Suprapubic skin (tissue), 4 donors: ENCODE data around the gene DPM3.

ENCODE experiments used
- POLR2A ChIP-seq, 2 donors: fragments of 450-650 bp; IDR thresholded peaks; one replicate each; pipeline ENCODE4 v1.6.1; 2017; ENCODE audit warnings: antibody characterized with exemption in 2 of 2, mild to moderate bottlenecking in 2 of 2, moderate library complexity in 2 of 2
- POLR2AphosphoS5 ChIP-seq, 3 donors: sonication (generic); formaldehyde crosslinking; IDR thresholded peaks; one replicate each; pipeline ENCODE4 v1.6.1; 2017; ENCODE audit warnings: antibody characterized with exemption in 3 of 3
- TF ChIP-seq, protein P1 (sequence below), 2 donors: fragments of 200-600 bp in 1 of 2; fragments of 450-650 bp in 1 of 2; sonication (generic) in 1 of 2; IDR thresholded peaks; one replicate each; pipeline ENCODE4 v1.5.1; 2016 to 2019; ENCODE audit warnings: antibody characterized with exemption in 2 of 2, mild to moderate bottlenecking in 1 of 2, moderate library complexity in 1 of 2

DNA sequence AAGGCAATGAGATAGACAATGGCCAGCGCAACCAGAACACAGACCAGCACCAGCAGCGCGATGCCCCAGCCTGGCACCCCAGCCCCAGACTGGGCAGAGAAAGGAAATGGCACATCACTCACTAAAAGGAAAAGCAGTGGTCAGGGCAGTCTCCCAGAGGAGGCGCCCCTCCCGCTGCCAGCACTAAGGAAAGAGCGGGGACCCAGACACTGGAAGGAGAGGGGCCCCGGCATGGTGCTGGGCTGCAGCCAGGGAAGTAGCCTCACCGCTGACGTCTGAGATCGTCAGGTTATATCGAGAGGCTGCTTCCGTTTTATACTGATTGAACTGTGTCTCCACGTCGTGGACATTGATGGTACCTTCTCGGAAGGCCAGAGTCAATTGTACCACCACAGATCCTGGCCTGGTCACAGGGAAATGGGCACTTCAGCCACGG is 47.1 kb upstream of the DPM3 start:
- TF ChIP-seq POLR2AphosphoS5 (IDR thresholded peaks at IDR 0.05) (no peak), POLR2A (IDR thresholded peaks at IDR 0.05) (no peak)
- TF ChIP-seq, protein P1, sequence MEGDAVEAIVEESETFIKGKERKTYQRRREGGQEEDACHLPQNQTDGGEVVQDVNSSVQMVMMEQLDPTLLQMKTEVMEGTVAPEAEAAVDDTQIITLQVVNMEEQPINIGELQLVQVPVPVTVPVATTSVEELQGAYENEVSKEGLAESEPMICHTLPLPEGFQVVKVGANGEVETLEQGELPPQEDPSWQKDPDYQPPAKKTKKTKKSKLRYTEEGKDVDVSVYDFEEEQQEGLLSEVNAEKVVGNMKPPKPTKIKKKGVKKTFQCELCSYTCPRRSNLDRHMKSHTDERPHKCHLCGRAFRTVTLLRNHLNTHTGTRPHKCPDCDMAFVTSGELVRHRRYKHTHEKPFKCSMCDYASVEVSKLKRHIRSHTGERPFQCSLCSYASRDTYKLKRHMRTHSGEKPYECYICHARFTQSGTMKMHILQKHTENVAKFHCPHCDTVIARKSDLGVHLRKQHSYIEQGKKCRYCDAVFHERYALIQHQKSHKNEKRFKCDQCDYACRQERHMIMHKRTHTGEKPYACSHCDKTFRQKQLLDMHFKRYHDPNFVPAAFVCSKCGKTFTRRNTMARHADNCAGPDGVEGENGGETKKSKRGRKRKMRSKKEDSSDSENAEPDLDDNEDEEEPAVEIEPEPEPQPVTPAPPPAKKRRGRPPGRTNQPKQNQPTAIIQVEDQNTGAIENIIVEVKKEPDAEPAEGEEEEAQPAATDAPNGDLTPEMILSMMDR (IDR thresholded peaks at IDR 0.05), result no peak
